Gastrocnemius medialis (tissue), 4 donors: ENCODE data around the gene XG. TPM values are rescaled to one million over a fixed set of nuclear protein-coding genes. Genes with fewer than 3 reads are reported as not detected.

ENCODE experiments used
- ATAC-seq, 2 donors: fragments of 150-250 bp; one replicate each; pipeline ENCODE4 v1.9.1; 2016
- DNase-seq, 2 donors: peaks; one replicate each; pipeline ENCODE4 v3.0.0-alpha.2; 2019
- H3K27ac ChIP-seq, 4 donors: fragments of 200-600 bp; sonication (generic); 1 replicate in 1 of 4; 2 replicates in 3 of 4; pipeline ENCODE4 v1.5.1; 2016 to 2018; ENCODE audit warnings: mild to moderate bottlenecking in 2 of 4, moderate library complexity in 1 of 4
- H3K27me3 ChIP-seq, 3 donors: fragments of 200-600 bp; sonication (generic) in 2 of 3; 1 replicate in 1 of 3; 2 replicates in 2 of 3; pipeline versions ENCODE4 v1.5.1 to v1.6.0; 2016 to 2019; ENCODE audit warnings: mild to moderate bottlenecking in 1 of 3, moderate library complexity in 1 of 3
- H3K36me3 ChIP-seq, 2 donors: fragments of 200-600 bp; sonication (generic) in 1 of 2; one replicate each; pipeline ENCODE4 v1.5.1; 2017 to 2018
- H3K4me1 ChIP-seq, 2 donors: fragments of 200-600 bp; sonication (generic) in 1 of 2; one replicate each; pipeline ENCODE4 v1.5.1; 2016 to 2017; ENCODE audit warnings: mild to moderate bottlenecking in 2 of 2
- H3K4me3 ChIP-seq, 4 donors: fragments of 200-600 bp; sonication (generic) in 3 of 4; 1 replicate in 1 of 4; 2 replicates in 3 of 4; pipeline ENCODE4 v1.5.1; 2016 to 2019; ENCODE audit warnings: mild to moderate bottlenecking in 2 of 4
- H3K9me3 ChIP-seq, 3 donors: fragments of 200-600 bp; sonication (generic) in 2 of 3; 1 replicate in 1 of 3; 2 replicates in 2 of 3; pipeline ENCODE4 v1.5.1; 2016 to 2019
- CTCF ChIP-seq, 5 experiments: fragments of 450-650 bp in 3 of 5; fragments of 200-600 bp in 2 of 5; sonication (generic) in 2 of 5; IDR thresholded peaks in 4 of 5; conservative IDR thresholded peaks in 1 of 5; 1 replicate in 4 of 5; 2 replicates in 1 of 5; pipeline ENCODE4 v1.5.1; 2016 to 2019; ENCODE audit warnings: antibody characterized with exemption in 5 of 5, mild to moderate bottlenecking in 3 of 5, moderate library complexity in 3 of 5
- POLR2A ChIP-seq, 2 donors: fragments of 450-650 bp; IDR thresholded peaks; one replicate each; pipeline ENCODE4 v1.6.1; 2017; ENCODE audit warnings: antibody characterized with exemption in 2 of 2, mild to moderate bottlenecking in 2 of 2, moderate library complexity in 2 of 2
- in situ Hi-C, 4 donors: fragments of 200-750 bp; cut with MboI; loops; one replicate each; pipeline versions ENCODE4 v1.15.0 to v1.8.0; 2017; ENCODE audit warnings: low sequenced_read_pairs in 4 of 4
- intact Hi-C: fragments of 100-400 bp; cut with DNase I; formaldehyde crosslinking; loops from one replicate; pipeline ENCODE4 v1.15.1; 2023; ENCODE audit warnings: low total_unique reads
- total RNA-seq, 4 donors: library from RNA; depleted of rRNA; stranded (reverse); fragments of >200 nt; gene quantifications; one replicate each; pipeline versions ENCODE4 v1.1.0 to v1.2.3, GENCODE V29; 2016

XG gene
- total RNA-seq, 4 donors from 2014 or later: 0.97 to 2.4 (median 1.9) TPM

GRCh38 chrX:2708592-2709188, 43.1 kb upstream of the XG start:
- Histone ChIP-seq H3K27ac (peak overlapping the region in 2 of 4 donors; percentile 51 to 91), H3K4me1 (peaks cover 52 to 68% of the 10 kb centered on the region in 2 donors), H3K4me3 (no peak overlapping the region), H3K27me3 (no peaks in the 10 kb centered on the region), H3K36me3 (peaks cover 0 to 5% of the 10 kb centered on the region in 2 donors), H3K9me3 (no peaks in the 10 kb centered on the region)
- intact Hi-C loops: no loop called here
- no peak for ATAC-seq
- in situ Hi-C loops: no loop called here
- DNase-seq: no peak
- TF ChIP-seq CTCF (IDR thresholded peaks at IDR 0.05 in 4 of 5, conservative IDR thresholded peaks at IDR 0.05 in 1 of 5) (no peak), POLR2A (IDR thresholded peaks at IDR 0.05) (no peak)

- no peaks in the 10 kb centered on the region for H3K9me3 ChIP-seq
- no peaks in the 10 kb centered on the region for H3K27me3 ChIP-seq
- TF ChIP-seq POLR2A (IDR thresholded peaks at IDR 0.05): no peak
- TF ChIP-seq CTCF (IDR thresholded peaks at IDR 0.05 in 4 of 5, conservative IDR thresholded peaks at IDR 0.05 in 1 of 5): no peak
- intact Hi-C loops (no loop called here), in situ Hi-C loops (no loop called here)
- DNase-seq (no peak), ATAC-seq (no peak)
- peak overlapping the region in 2 of 4 donors; percentile 23 to 26 for H3K4me3 ChIP-seq
- H3K27ac ChIP-seq: peak overlapping the region in 3 of 4 donors; percentile 52 to 76 (median 64)
- H3K36me3 ChIP-seq: peaks cover 0 to 8% of the 10 kb centered on the region in 2 donors
- peaks cover 43 to 60% of the 10 kb centered on the region in 2 donors for H3K4me1 ChIP-seq
Measured at GRCh38 chrX:2709556-2709955, 42.3 kb upstream of the XG start.

- Histone ChIP-seq H3K27me3 (no peaks in the 10 kb centered on the region), H3K4me3 (peak overlapping the region in 3 of 4 donors; percentile 9 to 26 (median 23)), H3K4me1 (peaks cover 36 to 53% of the 10 kb centered on the region in 2 donors), H3K9me3 (no peaks in the 10 kb centered on the region), H3K36me3 (peaks cover 0 to 14% of the 10 kb centered on the region in 2 donors), H3K27ac (peak overlapping the region; percentile 48 to 76 (median 58))
- DNase-seq (peak in 1 of 2 donors; percentile 30), ATAC-seq (peak; percentile 43 to 53)
- in situ Hi-C loops (no loop called here), intact Hi-C loops (no loop called here)
- TF ChIP-seq CTCF (IDR thresholded peaks at IDR 0.05 in 4 of 5, conservative IDR thresholded peaks at IDR 0.05 in 1 of 5) (no peak), POLR2A (IDR thresholded peaks at IDR 0.05) (no peak)
Measured at GRCh38 chrX:2710041-2710840, 41.6 kb upstream of the XG start.

- Histone ChIP-seq H3K4me1 (peaks cover 26 to 41% of the 10 kb centered on the region in 2 donors), H3K4me3 (no peak overlapping the region), H3K27ac (no peak overlapping the region), H3K36me3 (peaks cover 0 to 19% of the 10 kb centered on the region in 2 donors), H3K9me3 (no peaks in the 10 kb centered on the region), H3K27me3 (no peaks in the 10 kb centered on the region)
- TF ChIP-seq CTCF (IDR thresholded peaks at IDR 0.05 in 4 of 5, conservative IDR thresholded peaks at IDR 0.05 in 1 of 5): no peak
- TF ChIP-seq POLR2A (IDR thresholded peaks at IDR 0.05): no peak
- ATAC-seq: no peak
- intact Hi-C loops (no loop called here), in situ Hi-C loops (no loop called here)
- DNase-seq: no peak
Measured at GRCh38 chrX:2711441-2711840, 40.4 kb upstream of the XG start.
